HG03575 (cell line): Measurements from ENCODE around the gene PDSS1.
"Not testable (repeated sequence)": the region's sequence is repeated elsewhere in the genome, so short reads cannot be mapped to it uniquely, and the experiment has no call there.

ENCODE experiments used
- ATAC-seq: cut with Tn5 transposase; IDR thresholded peaks from one replicate; pipeline ENCODE4 v1.9.1; 2021; ENCODE audit not compliant: unreplicated experiment, insufficient number of reproducible peaks, low FRiP score; ENCODE audit errors: extremely low read depth

Gene PDSS1, protein sequence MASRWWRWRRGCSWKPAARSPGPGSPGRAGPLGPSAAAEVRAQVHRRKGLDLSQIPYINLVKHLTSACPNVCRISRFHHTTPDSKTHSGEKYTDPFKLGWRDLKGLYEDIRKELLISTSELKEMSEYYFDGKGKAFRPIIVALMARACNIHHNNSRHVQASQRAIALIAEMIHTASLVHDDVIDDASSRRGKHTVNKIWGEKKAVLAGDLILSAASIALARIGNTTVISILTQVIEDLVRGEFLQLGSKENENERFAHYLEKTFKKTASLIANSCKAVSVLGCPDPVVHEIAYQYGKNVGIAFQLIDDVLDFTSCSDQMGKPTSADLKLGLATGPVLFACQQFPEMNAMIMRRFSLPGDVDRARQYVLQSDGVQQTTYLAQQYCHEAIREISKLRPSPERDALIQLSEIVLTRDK

DNA sequence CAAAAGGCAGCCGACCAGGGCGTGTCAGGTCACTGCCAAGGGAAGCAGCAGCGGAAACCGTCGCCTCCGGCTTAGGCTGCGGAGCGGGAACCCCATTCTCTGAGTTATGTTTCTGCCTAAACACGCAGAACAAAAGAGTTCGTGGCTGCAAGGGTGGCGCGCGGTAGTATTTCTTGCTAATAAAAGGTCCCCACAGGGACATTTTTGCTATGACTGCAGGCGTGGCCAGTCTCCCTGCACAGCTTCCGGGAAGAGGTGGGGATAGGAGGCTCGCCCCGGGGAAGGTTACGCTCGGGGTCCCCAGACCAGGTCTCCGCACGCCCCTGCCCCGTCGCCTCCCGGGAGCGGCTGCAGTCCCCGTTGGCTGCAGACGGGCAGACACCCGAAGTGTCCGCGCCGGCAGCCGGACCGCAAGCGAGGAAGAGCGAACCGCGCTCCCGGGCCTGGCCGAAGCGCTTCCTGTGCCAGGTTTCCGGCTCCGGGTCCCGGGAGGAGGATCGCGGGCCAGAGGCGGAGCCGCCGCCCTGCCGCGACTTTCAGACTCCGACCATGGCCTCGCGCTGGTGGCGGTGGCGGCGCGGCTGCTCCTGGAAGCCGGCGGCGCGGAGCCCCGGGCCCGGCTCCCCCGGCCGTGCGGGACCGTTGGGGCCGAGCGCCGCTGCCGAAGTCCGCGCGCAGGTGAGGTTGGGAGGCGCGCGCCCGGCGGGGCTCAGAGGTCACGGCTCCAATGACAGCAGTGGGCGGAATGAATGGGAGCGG, at the start of gene PDSS1:
TSS of gene PDSS1 (plus strand) at position 539 of the 759 bp plus-strand sequence. CDS start at position 550, 11 bp downstream.
- no peak for ATAC-seq

DNA sequence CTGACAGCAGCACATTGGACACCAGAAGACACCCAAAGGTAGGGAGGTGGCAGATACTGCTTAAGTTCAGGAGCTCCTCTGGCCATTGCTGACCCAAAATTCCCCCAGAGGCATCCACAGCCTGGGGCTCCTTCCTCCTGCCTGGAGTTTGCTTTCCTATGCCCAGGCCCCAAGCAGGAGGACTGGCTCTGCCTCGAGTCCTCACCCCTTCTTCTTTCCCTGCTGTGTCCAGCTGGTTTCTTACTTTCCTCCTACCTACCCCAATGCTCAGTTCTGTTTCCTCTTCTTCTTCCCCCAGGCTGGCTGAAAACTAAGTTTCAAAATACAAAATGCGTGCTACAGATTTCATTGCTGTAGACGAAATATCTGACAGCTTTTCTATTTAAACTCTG, 49.3 kb upstream of the PDSS1 start:
- not testable (repeated sequence) for ATAC-seq

DNA sequence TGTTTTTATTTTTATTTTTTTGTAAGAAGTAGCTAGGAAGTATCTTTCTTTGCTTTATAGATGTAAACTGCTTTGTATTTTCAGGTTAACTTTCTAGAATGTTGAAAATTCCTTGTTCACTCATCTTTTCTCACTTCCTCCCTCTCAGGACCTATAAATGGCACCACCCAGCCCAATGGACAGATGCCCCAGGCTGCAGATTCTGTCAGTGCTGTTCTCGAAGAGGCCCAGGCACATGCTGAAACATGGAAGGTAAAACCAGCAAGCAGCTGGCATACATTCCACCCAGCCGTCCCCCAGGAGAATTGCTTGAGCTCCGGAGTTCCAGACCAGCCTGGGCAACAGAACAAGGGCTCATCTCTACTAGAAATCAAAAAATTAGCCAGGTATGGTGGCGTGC, 47.1 kb upstream of the PDSS1 start:
- ATAC-seq, result no peak

DNA sequence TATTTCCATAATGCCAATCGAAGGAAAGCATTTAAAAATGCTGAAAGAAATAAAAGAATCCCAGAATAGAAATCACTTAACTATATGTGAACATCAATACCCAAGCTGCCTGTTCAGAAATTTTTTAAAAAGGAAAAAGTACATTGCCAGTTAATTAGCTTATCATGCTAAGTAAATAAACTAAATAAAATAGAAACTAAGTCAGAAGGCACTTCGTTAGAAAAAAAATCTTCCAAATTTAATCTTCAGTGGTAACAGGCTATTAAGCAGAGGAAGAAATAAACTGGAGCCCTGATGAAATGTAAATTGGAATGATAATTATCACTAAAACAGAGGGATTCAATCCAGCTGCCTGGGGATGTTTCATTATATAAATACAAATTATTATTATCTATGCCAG, 46.0 kb upstream of the PDSS1 start:
- ATAC-seq, result not testable (repeated sequence)

DNA sequence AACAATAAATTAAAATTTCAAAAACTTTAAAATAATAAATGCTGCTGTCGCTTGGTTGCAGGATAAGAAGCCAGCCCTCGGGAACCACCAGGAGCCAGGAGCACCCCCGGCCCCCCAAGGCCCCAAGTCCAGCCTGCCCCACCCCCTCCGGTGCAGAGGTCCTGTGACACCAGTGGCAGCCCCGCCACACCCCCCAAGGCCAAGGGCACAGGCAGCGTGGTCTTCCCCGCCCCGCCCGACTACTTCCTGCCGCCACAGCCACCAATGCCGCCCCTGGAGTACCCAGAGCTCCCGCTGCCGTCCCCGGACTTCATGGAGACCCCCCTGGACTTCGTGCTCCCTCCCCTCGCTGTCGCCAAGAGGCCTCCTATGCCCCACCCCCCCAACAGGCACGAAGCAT, 44.5 kb upstream of the PDSS1 start:
- no peak for ATAC-seq

DNA sequence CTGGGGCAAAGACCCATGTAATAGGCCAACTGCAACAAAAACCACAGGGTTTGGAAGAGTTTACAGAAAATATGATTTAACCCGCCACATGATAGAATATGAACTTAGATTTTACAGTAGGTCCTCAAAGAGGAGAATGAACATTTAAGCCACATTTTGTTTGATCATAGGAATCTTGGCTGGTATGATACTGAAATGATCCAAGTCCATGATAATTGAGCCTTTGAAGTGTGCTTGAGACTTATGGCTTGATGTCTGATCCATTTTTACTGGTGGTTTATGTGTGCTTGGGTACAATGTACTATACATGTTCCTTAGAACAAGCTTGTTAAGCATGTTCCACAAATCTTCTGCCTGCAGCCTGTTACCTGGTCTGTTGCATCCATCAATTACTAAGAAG, 41.8 kb upstream of the PDSS1 start:
- ATAC-seq, result no peak

DNA sequence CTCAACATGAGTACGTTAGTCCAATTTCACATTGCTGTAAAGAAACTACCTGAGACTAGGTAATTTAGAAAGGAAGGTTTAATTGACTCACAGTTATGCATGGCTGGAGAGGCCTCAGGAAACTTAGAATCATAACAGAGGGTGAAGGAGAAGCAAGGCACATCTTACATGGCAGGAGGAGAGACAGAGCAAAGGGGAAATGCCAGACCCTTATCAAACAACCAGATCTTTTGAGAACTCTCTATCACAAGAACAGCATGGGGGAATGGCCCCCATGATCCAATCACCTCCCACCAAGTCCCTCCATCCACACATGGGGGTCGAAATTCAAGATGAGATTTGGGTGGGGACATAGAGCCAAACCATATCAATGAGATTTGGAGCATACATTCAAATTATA, 34.6 kb upstream of the PDSS1 start:
- ATAC-seq, result no peak

DNA sequence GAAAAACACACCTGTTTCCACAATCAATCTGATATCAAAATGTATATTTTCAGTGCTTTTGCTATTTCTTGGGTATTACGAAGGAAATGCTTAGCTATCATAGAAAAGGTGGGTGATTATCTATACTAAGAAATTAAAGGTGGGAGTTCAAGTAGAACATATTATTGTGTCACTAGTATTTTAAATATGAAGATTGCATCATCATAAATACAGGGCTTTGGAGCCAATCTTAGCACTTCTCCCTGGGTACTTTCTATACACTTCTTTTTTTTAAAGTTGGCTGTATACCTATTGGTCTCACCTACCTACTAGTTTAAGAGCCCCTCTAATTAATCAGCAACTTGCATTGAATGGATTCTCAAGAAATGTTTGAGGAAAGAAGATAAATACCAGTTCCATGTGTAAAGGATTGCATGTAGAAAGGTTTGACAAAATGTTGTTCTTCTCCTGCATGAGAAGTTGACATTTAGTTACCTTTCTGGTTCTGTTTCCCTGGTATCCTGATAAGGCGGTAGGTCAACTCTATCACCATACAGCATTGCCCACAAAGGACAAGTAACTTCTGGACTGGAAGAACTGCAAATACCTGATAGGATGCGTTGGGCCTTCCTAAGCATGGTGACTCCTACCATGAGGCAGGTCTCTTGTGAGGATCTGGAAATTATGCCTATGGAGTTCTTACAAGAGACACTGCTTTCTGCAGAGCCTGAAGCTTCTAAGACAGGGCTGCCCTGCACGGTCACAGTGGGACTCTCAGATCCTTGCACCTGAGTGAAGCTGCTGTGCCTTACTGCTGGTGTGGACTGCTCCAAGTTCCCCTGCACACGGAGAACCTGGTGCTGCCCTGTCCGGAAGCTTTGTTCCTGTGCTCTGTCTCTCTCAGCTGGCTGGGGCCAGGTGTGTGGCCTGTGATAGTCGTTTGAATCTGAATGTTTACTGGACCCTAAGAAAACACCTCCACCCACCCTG, 32.1 kb upstream of the PDSS1 start:
- no peak for ATAC-seq

DNA sequence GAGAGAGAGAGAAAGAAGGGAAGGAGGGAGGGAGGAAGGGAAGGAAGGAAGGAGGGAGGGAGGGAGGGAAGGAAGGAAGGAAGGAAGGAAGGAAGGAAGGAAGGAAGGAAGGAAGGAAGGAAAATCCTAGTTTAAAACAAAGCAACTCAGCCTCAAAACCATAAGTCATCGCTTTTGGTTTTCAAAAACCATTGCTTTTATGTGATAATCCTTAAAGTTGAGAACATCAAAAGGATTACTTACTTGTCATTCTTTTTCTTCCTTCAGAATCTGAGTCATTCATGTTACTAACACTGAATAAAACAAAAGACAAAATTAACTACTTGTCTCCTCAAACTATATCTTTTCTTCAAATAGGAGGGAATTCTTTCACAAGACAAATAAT, 21.6 kb upstream of the PDSS1 start:
- no peak for ATAC-seq

DNA sequence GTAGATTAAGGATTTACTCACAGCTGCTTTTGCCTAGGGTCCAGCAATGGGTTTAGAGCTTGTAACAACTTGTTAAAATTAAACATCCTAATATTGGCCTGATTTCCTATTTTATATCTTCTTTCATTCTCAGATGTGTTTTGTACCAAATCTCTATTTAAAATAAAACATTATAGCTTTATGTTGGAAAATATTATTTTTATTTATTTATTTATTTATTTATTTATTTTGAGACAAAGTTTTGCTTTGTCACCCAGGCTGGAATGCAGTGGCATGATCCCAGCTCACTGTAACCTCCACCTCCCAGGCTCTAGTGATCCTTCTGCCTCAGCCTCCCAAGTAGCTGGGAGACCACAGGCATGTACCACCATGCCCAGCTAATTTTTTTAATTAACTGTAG, 17.9 kb upstream of the PDSS1 start:
- ATAC-seq, result no peak

DNA sequence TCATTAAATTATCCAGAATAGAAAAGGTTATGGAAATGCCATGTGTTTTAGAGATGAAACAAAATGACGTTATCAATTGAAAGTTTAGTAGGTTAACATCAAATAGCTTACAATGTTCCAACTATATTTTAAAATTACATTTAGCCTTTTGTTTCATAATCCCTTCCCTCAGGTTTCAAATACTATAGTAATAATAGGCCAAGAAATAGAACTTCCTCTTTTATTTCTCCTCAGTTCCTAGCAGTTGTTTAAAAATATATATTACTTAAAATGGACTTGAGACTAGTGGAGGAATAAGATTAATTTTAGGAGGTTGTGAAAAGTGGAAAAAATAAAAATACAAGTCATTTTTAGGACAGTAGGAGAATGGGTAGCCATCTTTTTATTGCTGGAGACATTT, 16.4 kb upstream of the PDSS1 start:
- no peak for ATAC-seq

DNA sequence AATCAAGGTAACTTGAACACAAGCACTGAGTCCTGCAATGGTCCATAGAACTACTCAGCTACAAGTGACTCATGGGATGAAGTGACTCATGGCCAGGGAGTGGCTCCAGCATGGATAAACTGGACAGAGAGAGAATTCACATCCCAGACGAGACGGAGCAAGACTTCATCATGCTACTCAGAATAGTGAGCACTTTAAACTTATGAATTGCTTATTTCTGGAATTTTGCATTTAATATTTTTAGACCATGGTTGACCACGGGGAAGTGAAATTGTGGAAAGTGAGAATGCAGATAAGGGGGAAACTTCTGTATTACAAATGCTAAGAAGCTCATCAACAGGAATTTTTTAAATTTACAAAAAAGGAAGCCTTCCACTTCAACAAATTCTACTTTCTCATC, 15.5 kb upstream of the PDSS1 start:
- not testable (repeated sequence) for ATAC-seq

DNA sequence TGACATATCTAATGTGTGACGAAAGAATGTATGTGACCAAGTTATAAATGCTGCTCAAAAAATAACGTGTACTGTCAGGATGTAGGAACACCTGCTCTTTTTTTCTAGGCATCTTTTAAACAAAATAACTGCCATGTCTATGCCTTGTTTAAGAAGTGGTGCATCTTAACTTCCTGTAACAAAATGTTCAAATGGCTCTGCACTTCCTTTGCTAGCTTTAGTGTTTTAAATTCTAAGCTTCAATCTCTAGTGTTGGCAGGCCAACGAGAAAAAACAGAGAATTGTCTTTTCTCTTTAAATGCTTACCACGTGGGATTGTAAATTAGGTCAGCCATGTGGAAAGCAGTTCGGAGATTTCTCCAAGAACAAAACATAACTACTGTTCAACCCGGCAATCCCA, 14.6 kb upstream of the PDSS1 start:
- ATAC-seq, result no peak

DNA sequence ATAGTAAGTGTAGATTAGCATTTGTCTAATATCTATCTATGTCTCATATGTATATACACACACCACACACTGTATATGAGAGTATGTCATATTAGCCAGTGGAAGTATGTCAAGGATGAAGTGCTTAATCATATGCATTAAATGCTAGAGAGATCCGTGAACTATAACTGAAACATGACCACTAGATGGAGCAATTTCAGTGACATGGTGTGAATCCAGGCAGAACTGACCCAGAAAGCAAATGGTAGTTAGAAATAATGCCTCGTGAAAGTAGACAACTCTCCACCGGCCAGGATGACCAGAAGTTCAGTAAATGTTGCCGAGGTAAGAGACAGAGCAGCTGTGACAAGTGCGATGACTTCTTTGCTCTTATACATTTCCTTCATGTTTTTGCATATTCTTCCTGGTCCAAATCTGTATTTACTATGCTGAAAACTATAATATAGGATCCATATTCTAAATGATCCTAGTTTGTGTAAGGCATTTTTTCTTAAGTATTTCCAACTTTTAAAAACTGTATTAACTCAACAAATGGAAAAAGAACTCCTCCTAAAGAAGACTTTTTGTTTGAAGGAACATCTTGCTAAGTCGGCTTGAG, 12.7 kb upstream of the PDSS1 start:
- ATAC-seq, result peak; percentile 79

DNA sequence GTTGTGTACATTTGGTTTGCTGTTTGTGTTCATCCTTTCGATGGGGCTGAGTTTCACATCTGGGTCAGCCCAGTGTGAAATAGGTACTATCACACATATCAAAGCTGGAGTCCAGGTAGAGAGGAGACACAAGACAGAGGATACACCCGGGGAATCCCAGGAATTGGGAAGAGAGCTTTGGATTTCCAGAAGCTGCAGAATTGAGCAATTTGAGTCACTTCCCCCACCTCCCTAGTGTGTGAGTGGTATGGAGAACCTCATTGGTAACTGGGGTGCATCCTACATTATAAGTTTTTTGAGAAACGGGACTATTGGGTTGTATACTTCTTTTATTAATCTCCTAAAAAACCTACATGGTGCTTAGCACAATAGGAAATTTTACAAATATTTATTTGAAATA, 12.1 kb upstream of the PDSS1 start:
- no peak for ATAC-seq

DNA sequence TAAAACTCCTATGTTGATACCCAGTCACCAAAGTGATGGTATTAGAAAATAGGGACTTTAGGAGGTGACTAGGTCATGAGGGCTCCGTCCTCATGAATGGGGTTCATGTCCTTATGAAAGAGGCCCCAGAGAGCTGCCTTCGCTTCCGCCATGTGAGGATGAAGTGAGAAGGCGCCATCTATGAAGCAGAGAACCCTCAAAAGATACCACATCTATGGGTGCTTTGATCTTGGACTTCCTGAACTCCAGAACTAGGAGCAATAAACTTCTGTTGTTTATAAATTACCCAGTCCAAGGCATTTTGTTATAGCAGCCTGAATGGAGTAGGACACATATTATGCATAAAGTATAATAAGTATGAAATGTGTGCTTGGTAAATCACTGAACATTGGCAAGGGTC, 8.1 kb upstream of the PDSS1 start:
- ATAC-seq, result no peak

DNA sequence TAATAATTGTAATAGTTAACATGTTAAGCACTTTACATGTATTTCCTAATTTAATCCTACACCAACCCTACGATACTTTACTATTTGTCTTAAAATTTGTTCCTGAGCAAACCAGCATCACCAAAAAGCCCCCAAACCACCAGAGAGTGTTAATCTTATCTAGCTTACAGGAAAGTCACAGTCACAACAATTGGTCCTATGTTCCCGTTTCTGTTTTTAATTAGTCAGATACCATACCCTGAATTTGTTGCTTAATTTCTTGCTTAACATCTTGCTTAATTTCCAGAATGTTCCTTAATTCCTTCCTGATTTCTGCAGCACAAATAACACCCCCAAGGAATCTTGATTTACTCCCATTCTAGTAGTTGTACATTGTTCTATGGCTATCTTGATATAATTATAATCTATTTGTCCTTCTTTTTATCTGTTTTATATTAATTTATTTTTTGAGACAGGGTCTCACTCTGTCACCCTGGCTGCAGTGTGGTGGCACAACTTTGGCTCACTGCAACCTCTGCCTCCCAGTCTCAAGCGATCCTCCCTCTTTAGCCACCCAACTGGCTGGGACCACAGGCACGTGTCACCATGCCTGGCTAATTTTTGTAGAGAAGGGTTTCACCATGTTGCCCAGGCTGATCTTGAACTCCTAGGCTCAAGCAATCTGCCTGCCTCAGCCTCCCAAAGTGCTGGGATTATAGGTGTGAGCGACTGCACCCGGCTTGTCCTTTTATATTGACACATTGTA, 6.6 kb upstream of the PDSS1 start:
- ATAC-seq, result no peak

DNA sequence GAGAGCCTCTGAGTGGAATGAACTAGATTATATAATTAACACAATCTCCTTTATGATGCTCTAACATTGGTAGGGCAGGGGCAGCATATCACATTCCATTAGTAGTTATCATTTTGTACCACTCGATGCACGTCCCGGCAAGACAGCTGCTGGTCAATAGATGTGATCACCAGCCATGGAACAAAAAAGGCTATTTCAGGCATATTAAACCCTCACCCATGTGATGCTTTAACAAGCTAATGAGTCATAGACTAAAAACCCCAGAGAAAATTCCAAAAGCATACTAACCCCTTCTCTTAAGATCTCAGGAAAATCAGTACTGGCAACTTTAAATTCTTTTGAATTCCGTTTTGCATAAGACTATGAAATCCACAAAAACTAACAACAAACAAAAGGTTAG, 3.0 kb upstream of the PDSS1 start:
- not testable (repeated sequence) for ATAC-seq
